PFSK-1 (cell line): ENCODE data around the gene SIPA1L3.

Experiments used
- FOXP2 ChIP-seq: optimal IDR thresholded peaks from 2 replicates; pipeline ENCODE3; 2011; ENCODE audit warnings: borderline replicate concordance, control low read depth, inconsistent platforms; ENCODE audit not compliant: insufficient read depth; ENCODE audit errors: extremely low read length, extremely low read depth
- POLR2AphosphoS5 ChIP-seq: IDR thresholded peaks from 2 replicates; pipeline ENCODE4 v1.6.1; 2012; ENCODE audit warnings: low read depth, mild to moderate bottlenecking, control low read depth, low read length, moderate library complexity
- REST ChIP-seq, 2 experiments: IDR thresholded peaks; 2 replicates each; pipeline versions ENCODE4 v1.6.1 to v1.8.0; 2011 to 2012; ENCODE audit warnings: low read depth in 2 of 2, low read length in 2 of 2, control low read depth in 1 of 2, inconsistent platforms in 1 of 2, mild to moderate bottlenecking in 1 of 2, moderate library complexity in 1 of 2; ENCODE audit not compliant: insufficient read depth in 1 of 2
- SIN3A ChIP-seq: IDR thresholded peaks from 2 replicates; pipeline ENCODE4 v1.6.1; 2012; ENCODE audit warnings: mild to moderate bottlenecking, low read length, moderate library complexity, borderline replicate concordance; ENCODE audit not compliant: insufficient read depth
- TAF1 ChIP-seq: IDR thresholded peaks from 2 replicates; pipeline ENCODE4 v1.6.1; 2012; ENCODE audit warnings: low read length, control low read depth, borderline replicate concordance; ENCODE audit not compliant: insufficient read depth

The SIPA1L3 gene

DNA sequence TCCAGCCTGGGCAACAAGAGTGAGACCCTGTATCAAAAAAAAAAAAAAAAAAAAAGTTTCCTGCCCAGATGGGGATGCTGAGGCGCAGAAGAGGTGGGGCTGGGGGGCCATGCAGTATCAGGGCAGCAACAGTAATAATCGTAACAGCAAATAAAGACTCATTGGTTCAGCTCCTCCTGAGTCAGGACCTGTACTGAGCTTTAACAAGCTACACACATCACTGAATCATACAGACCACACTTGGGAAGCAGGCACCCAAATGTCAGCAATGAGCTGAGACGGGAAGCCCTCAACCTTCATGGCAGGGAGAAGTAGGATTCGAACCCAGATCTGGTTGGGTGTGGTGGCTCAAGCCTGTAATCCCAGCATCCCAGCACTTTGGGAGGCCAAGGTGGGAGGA, 327.6 kb downstream of the SIPA1L3 start:
- TF ChIP-seq REST (IDR thresholded peaks at IDR 0.05; ENCODE audit: insufficient read depth in 1 of 2, low read depth in 2 of 2, low read length in 2 of 2) (no peak), TAF1 (no peak), FOXP2 (no peak)

GRCh38 chr19:38239816-38240215, 332.8 kb downstream of the SIPA1L3 start:
- TF ChIP-seq TAF1: no peak
- no peak for TF ChIP-seq REST (IDR thresholded peaks at IDR 0.05; ENCODE audit: insufficient read depth in 1 of 2, low read depth in 2 of 2, low read length in 2 of 2)
- TF ChIP-seq POLR2AphosphoS5: no peak
- TF ChIP-seq FOXP2: no peak
- no peak for TF ChIP-seq SIN3A

DNA sequence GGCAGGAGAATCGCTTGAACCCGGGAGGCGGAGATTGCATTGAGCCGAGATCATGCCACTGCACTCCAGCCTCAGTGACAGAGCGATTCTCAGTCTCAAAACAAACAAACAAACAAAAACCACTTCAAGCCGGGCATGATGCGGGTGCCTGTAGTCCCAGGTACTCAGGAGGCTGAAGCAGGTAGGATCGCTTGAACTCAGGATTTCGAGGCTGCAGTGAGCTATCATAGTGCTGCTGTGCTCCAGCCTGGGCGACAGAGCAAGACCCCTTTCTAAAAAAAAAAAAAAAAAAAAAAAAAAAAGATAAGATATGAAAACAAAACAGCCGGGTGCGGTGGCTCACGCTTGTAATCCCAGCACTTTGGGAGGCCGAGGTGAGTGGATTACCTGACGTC, 336.3 kb downstream of the SIPA1L3 start:
- TF ChIP-seq FOXP2 (no peak), SIN3A (no peak), REST (IDR thresholded peaks at IDR 0.05; ENCODE audit: insufficient read depth in 1 of 2, low read depth in 2 of 2, low read length in 2 of 2) (no peak), TAF1 (no peak), POLR2AphosphoS5 (no peak)

DNA sequence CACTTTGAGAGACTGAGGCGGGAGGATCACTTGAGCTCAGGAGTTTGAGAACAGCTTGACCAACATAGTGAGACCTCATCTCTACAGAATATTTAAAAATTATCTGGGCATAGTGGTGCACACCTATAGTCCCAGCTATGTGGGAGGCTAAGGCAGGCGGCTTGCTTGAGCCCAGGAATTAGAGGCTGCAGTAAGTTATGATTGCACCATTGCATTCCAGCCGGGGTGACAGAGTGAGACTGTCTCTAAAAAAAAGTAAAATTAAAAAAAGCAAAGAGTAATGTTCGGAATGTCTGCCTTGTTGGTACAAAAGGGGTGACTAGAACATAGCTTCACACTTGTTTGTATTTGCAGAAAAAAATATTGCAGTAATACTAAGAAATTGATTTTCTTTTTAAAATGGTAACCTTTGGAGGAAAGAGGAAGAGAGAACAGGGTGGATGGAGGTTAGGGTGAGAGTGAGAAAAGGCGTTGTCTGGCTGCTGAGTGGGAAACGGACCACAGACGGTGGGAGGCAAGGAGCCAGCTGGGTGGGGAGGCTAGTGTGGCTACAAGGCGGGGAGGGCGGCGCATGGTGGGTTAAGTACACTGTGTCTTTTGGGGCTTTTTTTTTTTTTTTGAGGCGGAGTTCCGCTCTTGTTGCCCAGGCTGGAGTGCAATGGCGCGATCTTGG, 339.0 kb downstream of the SIPA1L3 start:
- TF ChIP-seq REST (IDR thresholded peaks at IDR 0.05; ENCODE audit: insufficient read depth in 1 of 2, low read depth in 2 of 2, low read length in 2 of 2) (no peak), SIN3A (no peak), TAF1 (no peak), FOXP2 (no peak), POLR2AphosphoS5 (no peak)

- TF ChIP-seq POLR2AphosphoS5: no peak
- TF ChIP-seq FOXP2: no peak
- TF ChIP-seq SIN3A: no peak
- TF ChIP-seq TAF1: no peak
- TF ChIP-seq REST (IDR thresholded peaks at IDR 0.05; ENCODE audit: insufficient read depth in 1 of 2, low read depth in 2 of 2, low read length in 2 of 2): no peak
These were observed 340.1 kb downstream of the SIPA1L3 start for GRCh38 chr19:38247126-38247525.
